Measurements from ENCODE around the gene WSCD1.

WSCD1 gene

DNA sequence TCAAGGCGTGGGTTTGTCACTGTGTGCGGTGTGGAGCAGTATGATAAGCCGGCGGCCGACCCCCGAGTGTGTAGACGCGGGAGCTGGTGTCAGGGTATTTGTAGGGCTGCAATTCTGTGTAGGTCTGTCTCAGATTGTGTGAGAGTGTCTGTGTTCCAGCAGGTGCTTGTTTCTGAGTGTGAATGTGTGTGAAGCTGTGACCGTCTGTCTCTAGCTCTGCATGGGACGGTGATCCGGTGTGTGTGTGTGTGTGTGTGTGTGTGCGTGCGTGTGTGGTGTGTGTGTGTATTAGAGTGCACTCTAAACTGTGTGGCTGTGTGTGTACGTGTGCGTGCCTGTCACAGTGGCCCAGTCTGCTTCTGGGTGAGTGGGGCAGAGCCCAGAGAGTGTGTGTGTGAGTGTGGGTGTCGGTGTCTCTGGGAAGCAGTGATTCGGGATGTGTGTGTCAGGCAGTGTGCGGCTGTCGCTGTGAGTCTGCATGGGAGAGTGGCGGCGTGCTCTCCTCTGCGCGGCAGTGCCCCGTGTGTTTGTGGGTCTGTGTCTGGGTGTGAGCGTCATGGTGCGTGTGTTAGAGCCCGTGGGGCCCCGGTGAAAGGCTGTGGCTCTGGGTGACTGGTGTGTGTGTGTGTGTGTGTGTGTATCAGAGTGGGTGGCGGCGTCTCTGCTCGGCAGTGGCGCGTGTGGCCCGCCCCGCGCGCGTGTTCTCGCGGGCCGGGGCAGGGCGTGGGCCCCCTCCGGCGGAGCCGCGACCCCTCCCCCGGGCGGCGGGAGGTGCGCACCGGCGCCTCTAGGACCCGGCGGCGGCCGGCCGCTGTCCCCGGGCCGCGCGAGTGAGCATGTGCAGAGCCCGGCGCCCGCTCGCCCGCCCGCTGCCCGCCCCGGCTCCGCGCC is at the start of gene WSCD1:
Gene WSCD1, plus strand, starts transcription at position 841 of the 891 bp plus-strand sequence. CDS start 10,280 bp downstream, outside the sequence.
- DNase-seq (ENCODE audit: low spot score) = peak; percentile 63
- in situ Hi-C loops (cut with MboI; ENCODE audit: low sequenced_read_pairs, unreplicated experiment) = no loop called here
- TF ChIP-seq, protein P1, sequence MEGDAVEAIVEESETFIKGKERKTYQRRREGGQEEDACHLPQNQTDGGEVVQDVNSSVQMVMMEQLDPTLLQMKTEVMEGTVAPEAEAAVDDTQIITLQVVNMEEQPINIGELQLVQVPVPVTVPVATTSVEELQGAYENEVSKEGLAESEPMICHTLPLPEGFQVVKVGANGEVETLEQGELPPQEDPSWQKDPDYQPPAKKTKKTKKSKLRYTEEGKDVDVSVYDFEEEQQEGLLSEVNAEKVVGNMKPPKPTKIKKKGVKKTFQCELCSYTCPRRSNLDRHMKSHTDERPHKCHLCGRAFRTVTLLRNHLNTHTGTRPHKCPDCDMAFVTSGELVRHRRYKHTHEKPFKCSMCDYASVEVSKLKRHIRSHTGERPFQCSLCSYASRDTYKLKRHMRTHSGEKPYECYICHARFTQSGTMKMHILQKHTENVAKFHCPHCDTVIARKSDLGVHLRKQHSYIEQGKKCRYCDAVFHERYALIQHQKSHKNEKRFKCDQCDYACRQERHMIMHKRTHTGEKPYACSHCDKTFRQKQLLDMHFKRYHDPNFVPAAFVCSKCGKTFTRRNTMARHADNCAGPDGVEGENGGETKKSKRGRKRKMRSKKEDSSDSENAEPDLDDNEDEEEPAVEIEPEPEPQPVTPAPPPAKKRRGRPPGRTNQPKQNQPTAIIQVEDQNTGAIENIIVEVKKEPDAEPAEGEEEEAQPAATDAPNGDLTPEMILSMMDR (IDR thresholded peaks at IDR 0.05; ENCODE audit: borderline replicate concordance, control extremely low read depth, extremely low read depth, insufficient read depth, missing control alignments) = no peak

DNA sequence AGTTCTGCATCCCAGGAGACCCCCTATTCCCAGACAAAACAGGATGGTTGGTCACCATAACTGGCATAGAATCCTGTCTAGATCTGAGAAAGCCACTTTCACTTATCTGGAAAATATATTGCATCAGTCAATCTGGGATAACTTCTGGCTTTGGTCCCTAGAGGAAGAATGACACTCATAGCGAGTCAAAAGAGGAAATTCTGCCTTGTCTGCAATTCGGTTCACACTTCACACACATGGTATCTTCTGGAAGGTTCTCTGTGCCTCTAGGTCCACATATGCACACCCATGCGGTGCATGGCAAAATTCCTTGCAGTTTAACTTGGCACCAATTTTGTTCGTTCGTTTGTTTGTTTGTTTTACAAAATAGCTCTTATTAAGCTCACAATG is 49.2 kb upstream of the WSCD1 start:
- in situ Hi-C loops (cut with MboI; ENCODE audit: low sequenced_read_pairs, unreplicated experiment) = no loop called here
- DNase-seq (ENCODE audit: low spot score) = no peak
- TF ChIP-seq, protein P1 (IDR thresholded peaks at IDR 0.05; ENCODE audit: borderline replicate concordance, control extremely low read depth, extremely low read depth, insufficient read depth, missing control alignments) = no peak

DNA sequence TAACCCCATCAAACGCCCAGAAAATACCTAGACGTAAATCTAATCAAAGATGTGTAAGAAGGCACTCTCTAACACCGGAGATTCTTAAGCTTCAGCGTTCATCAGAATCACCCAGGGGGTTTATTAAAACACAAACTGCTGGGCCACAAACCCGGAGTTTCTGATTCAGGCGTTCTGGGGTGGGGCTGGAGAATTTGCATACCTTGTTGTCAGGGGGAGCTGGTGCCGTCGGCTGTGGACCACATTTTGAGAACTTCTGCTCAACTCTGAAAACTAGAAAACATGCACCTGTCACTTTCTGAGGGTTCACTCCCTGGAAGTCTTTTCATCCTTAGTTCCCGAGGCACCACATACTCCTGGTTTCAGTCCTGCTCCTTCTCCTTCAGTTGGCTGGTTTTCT is 48.6 kb upstream of the WSCD1 start:
- TF ChIP-seq, protein P1 (IDR thresholded peaks at IDR 0.05; ENCODE audit: borderline replicate concordance, control extremely low read depth, extremely low read depth, insufficient read depth, missing control alignments) = no peak
- no peak for DNase-seq (ENCODE audit: low spot score)
- in situ Hi-C loops (cut with MboI; ENCODE audit: low sequenced_read_pairs, unreplicated experiment) = no loop called here

DNA sequence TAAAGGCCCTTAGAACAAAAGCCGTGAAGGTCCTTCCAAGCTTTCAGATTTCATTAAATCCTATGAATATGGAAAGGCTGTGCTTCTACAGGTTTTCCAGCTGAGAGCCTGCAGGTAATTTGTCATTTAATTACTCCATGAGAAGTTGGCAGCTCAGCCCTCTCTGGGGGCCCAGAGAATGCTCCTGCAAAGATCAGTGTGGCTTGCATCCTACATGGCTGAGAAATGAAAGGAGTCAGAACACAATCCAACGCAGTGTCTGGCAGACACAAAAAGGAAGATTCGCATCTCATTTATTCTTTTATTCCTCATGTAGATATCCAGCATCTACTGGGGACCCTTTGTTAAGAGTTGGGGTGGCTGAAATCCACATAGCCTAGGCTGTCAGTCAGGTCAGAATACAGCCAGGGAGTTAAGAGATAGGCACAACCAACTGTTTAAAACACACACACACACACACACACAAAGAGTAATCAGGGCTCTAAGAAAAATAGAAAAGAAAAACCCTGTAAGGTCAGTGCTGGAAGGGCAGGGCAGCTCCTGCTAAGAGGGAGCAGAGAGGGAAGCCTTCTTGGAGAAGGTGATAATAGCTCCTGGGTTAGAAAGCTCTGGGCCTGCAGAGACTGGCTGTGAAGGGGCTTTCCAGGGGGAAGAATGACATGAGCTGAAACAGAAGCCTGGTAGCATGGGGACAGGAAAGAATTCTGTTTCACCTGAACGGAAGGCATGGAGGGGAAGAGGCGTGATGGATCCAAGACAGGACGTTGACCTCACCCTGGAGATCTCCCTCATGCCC is 46.9 kb upstream of the WSCD1 start:
- no peak for DNase-seq (ENCODE audit: low spot score)
- in situ Hi-C loops (cut with MboI; ENCODE audit: low sequenced_read_pairs, unreplicated experiment) = no loop called here
- TF ChIP-seq, protein P1 (IDR thresholded peaks at IDR 0.05; ENCODE audit: borderline replicate concordance, control extremely low read depth, extremely low read depth, insufficient read depth, missing control alignments) = no peak

DNA sequence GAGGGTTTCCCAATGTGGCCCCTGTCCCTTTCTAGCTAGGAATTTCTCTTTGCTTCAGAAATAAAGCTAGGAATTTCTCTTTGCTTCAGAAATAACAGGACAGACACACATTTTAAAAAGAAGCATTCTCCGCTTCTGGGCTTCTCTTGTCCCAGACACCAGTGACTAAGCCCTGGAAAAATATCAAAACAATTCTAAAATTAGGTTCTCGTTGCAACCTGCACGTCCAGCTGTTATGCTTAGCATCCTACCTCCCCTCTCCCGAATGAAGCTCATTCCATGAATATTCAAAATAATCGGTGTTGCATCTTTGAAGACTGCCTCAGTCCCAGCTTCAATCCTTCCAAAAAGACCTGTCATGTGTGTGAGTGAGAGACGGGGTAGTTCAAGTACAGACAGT is 45.6 kb upstream of the WSCD1 start:
- TF ChIP-seq, protein P1 (IDR thresholded peaks at IDR 0.05; ENCODE audit: borderline replicate concordance, control extremely low read depth, extremely low read depth, insufficient read depth, missing control alignments) = no peak
- in situ Hi-C loops (cut with MboI; ENCODE audit: low sequenced_read_pairs, unreplicated experiment) = no loop called here
- DNase-seq (ENCODE audit: low spot score) = no peak

DNA sequence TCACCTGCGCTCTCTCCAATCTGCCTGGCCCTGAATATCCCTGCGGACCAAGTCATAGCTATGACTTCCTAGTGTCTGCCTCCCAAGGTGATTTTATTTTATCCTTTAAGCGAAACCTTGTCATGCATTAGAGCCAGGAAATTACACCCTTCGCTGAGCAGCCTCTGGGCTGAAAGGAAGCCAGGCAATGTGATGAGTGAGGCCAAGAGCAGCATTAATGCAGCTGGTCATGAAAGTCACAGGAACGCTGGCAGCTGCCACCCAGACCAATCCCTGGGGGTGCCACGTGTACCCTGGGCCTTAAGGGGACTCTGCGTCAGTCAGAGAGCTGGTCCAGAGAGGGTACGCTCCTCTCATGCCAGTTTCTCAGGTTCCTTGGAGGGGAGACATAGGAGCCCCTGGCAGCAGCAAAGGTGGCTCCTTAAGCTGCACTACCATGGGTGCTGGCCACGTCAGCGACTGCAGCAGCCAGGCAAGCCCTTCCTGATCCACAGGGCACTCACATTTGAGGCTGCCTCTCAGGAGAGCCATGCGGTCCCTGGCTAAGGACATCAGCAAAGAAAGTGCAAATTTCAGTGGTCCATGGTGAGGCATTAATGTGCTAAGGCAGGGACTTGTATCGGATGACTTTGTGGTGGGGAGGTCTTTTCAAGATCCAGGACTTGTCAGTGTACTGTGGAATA is 42.7 kb upstream of the WSCD1 start:
- DNase-seq (ENCODE audit: low spot score) = no peak
- TF ChIP-seq, protein P1 (IDR thresholded peaks at IDR 0.05; ENCODE audit: borderline replicate concordance, control extremely low read depth, extremely low read depth, insufficient read depth, missing control alignments) = no peak
- in situ Hi-C loops (cut with MboI; ENCODE audit: low sequenced_read_pairs, unreplicated experiment) = no loop called here
